Putamen (tissue), 1 donor: Measurements from ENCODE around the gene RNF31.

ENCODE experiments used
- DNase-seq: peaks from one replicate; pipeline ENCODE4 v3.0.0-alpha.2; 2016; ENCODE audit warnings: low spot score

Gene RNF31

GRCh38 chr14:24116128-24116814 is 31.0 kb upstream of the RNF31 start:
- DNase-seq = no peak

- DNase-seq = no peak
These were observed 30.1 kb upstream of the RNF31 start for GRCh38 chr14:24117179-24117578.

DNA sequence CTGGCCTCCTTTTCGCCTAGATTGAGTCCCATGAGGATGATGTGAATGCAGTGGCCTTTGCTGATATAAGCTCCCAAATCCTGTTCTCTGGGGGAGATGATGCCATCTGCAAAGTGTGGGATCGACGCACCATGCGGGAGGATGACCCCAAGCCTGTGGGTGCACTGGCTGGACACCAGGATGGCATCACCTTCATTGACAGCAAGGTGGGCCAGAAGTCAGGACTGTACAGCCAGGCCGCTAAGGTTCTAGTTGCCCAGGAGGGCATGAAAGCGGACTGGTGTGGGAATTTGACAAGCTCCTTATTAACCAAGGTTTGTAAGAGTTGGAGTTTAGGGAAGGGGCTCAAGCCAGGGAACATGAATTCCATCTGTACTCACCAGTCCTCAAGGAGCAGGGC is 27.6 kb upstream of the RNF31 start:
- DNase-seq = no peak

DNA sequence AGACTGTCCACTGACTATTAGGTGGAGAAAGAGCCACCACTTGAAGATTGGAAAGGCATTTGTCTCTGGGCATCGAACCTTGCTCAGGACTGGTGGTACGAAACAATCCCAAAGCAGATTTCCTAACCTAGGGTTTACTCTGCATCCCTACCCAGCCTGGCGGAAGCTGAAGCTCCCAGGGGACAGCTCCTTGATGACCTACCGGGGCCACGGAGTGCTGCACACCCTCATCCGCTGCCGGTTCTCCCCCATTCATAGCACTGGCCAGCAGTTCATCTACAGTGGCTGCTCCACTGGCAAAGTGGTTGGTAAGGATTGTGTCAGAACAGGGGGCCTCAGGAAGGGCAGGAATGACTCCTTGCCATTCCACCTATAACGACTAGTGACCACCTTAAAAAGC is 26.1 kb upstream of the RNF31 start:
- no peak for DNase-seq

DNA sequence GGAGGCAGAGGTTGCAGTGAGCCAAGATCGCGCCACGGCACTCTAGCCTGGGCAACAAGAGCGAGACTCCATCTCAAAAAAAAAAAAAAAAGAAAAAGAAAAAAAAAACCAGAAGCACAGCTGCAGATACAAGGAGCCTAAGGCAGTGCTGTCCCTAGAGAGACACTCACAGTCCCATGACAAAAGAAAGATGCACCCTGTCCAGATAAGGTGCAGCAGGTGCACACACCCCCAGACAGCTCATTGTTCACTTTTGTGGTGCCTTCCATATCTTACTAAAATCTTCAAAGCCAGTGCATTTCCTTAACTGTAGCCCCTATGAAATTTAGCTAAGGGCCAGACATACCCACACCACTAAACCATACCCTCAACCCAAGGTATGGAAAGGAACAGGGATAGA is 24.9 kb upstream of the RNF31 start:
- DNase-seq = no peak

- no peak for DNase-seq
These were observed 24.4 kb upstream of the RNF31 start for GRCh38 chr14:24122898-24123297.

DNA sequence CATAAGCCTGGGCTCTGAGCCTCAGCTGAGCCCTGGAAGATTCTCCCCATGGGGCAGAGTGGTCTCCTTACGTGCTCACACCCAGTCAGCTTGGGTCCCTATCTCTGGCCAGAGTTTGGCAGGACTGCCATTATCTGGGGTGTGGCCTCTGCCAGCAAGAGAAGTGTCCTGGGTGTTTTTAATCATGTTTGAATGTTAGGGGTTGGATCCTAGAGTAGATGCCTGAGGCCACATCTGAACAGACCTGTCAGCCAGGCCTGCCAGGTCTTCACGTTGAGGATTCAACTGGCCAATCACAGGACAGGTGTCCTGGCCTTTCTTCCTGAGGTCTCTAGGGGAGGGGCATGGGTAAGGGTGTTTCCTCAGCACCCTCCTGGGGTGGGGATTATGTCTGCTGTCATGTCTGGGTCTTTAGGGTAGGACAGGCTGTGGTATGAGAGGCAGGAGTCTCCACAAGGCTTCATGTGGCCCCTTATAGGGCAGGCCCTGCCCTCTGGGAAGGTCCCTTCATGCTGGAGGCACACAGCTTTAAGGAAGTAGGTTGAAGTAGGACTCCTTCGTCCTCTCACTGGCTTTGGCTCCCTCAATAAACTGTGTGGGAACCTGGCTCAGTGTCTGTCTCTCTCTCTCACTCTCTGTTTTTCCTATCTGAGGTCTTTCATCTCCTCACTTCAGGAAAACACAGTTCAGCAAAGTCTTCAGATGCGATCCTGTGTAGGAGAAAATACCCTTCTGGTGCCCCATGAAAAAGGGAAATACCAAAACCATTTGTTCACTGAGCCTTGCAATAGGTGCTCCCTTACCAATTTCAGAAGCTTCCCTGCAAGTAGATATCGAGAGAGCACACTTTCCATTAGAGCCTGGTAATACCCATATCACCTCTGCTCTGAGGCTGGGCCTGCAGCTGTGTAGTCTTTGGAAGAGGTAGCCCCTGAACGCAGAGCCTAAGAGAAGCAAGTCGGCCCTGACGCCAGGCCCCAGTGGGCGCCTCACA is 23.6 kb upstream of the RNF31 start:
- DNase-seq = no peak

DNA sequence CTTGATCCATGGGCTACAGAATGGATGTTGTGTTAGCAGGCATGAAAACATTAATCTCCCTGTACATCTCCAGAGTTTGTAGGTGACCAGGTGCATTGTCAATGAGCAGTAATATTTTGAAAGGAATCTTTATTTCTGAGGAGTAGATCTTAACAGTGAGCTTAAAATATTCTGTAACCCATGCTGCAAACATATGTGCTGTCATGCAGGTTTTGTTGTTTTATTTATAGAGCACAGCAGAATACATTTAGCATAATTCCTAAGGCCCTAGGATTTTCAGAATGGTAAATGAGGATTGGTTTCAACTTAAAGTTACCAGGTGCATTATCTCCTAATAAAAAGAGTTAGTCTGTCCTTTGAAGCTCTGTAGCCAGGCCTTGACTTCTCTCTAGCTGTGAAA is 20.4 kb upstream of the RNF31 start:
- no peak for DNase-seq

DNA sequence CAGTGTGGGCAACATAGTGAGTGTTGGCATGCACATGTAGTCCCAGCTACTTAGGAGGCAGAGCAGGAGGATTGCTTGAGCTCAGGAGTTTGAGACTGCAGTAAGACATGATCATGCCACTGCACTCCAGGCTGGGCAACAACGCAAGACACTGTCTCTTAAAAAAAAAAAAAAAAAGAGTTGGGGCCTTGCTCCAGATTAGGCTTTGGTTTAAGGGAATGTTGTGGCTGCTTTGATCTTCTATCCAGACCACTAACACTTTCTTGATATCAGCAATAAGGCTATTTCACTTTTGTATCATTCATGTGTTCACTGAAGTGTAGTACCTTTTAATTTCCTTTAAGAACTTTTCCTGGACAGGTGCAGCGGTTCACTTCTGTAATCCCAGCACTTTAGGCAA is 19.6 kb upstream of the RNF31 start:
- DNase-seq = no peak

GRCh38 chr14:24129410-24129998 is 17.8 kb upstream of the RNF31 start:
- DNase-seq = no peak

DNA sequence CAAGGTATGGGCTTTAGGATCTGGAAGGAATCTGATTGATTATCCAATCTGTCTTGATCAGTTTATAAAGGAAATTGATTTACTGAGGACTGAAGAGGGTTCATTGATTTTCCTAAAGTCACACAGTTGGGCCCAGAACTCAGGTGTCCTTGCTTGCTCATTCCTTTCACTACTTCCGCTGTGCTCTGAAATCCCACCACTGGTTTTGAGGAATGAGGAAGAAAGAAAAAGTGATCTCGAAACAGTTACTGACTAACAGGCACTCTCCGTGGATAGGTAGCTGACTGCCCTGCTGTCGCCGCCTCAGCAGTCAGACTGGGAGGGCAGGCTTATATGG is 16.9 kb upstream of the RNF31 start, which contains the start of gene FITM1:
FITM1 (plus strand) TSS at position 280 of the 337 bp plus-strand sequence. CDS start 905 bp downstream, outside the sequence.
- DNase-seq = no peak

GRCh38 chr14:24130717-24131548 is 16.4 kb upstream of the RNF31 start:
- no peak for DNase-seq

DNA sequence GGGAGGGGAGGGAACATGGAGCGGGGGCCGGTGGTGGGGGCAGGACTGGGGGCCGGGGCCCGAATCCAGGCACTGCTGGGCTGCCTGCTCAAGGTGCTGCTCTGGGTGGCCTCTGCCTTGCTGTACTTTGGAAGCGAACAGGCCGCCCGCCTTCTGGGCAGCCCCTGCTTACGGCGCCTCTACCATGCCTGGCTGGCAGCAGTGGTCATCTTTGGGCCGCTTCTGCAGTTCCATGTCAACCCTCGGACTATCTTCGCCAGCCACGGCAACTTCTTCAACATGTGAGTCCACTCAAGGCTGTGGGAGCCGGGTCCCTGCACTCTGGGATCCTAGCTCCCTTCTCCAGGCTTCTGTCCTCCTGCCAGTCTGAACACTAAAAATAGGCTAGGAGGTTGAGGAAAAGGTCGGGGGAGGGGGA is 15.7 kb upstream of the RNF31 start:
- no peak for DNase-seq

DNA sequence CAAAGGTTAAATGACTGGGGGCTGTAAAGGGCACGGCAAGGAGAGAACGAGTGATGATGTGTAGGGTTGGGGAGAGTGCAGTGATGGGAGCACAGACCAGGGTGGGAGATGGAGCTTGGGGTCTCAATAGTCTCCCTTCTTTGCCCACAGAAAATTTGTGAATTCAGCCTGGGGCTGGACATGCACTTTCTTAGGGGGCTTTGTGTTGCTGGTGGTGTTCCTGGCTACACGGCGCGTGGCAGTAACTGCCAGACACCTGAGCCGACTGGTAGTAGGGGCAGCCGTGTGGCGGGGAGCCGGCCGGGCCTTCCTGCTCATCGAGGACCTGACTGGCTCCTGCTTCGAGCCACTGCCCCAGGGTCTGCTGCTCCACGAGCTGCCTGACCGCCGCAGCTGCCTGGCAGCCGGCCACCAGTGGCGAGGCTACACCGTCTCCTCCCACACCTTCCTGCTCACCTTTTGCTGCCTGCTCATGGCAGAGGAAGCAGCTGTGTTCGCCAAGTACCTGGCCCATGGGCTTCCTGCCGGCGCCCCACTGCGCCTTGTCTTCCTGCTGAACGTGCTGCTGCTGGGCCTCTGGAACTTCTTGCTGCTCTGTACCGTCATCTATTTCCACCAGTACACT is 15.1 kb upstream of the RNF31 start:
- DNase-seq = no peak

GRCh38 chr14:24132976-24133375 is 14.3 kb upstream of the RNF31 start:
- no peak for DNase-seq

- no peak for DNase-seq
These were observed 13.6 kb upstream of the RNF31 start for GRCh38 chr14:24133735-24134134.

GRCh38 chr14:24135584-24135833 is 11.8 kb upstream of the RNF31 start:
- DNase-seq = no peak

- DNase-seq = peak; percentile 91
These were observed 11.2 kb upstream of the RNF31 start, which contains the start of gene PSME1 for GRCh38 chr14:24135834-24136683. TSS of gene PSME1 (plus strand) at chr14:24136194. CDS start at chr14:24136263, 69 bp downstream.

GRCh38 chr14:24136684-24137528 is 10.4 kb upstream of the RNF31 start:
- no peak for DNase-seq
